RWPE1 (cell line): ENCODE results near the gene LBR.

Experiments used
- CTCF ChIA-PET: fragments of 350-600 bp; sonication (Branson Sonifier 250); formaldehyde crosslinking; extraction: SDS; loops from one replicate; lab custom pipeline; 2021; lab: Yijun Ruan, JAX
- POLR2A ChIA-PET: fragments of 400-600 bp; formaldehyde crosslinking; extraction: SDS; loops from one replicate; lab custom pipeline; 2020; ENCODE audit warnings: antibody characterized with exemption; ENCODE audit not compliant: low non-redundant PET; lab: Yijun Ruan, JAX
- DNase-seq: peaks from one replicate; pipeline ENCODE4 v3.0.0; 2012; ENCODE audit warnings: low spot score
- H3K27ac ChIP-seq: fragments of 450-650 bp; 2 replicates; pipeline ENCODE4 v1.5.1; 2017
- CTCF ChIP-seq: fragments of 450-650 bp; conservative IDR thresholded peaks from 2 replicates; pipeline ENCODE4 v1.5.1; 2017; ENCODE audit warnings: low read depth, mild to moderate bottlenecking

LBR gene

GRCh38 chr1:225469051-225469450 lies 41.2 kb upstream of the LBR start:
- DNase-seq = no peak
- ChIA-PET POLR2A (no interaction called here), CTCF (interaction anchor here (1.1 kb wide), 1 partner anchor 519 kb away, joined by 3 read pairs; no protein-coding TSS in a partner anchor)
- no peak overlapping the region for H3K27ac ChIP-seq
- TF ChIP-seq CTCF = no peak

- ChIA-PET POLR2A (no interaction called here), CTCF (interaction anchor here (0.6 to 1.1 kb wide), 4 partner anchors 357 to 519 kb away, joined by 3 to 4 read pairs (median 3); no protein-coding TSS in a partner anchor)
- TF ChIP-seq CTCF = no peak
- no peak overlapping the region for H3K27ac ChIP-seq
- DNase-seq = no peak
These were observed 40.6 kb upstream of the LBR start for GRCh38 chr1:225468270-225469020.

- TF ChIP-seq CTCF = no peak
- CTCF ChIA-PET = interaction anchor here (0.6 to 0.8 kb wide), 3 partner anchors 9 to 358 kb away, joined by 4 read pairs; no protein-coding TSS in a partner anchor
These were observed 39.6 kb upstream of the LBR start for GRCh38 chr1:225467193-225468020.

GRCh38 chr1:225466848-225467192 lies 39.0 kb upstream of the LBR start:
- ChIA-PET CTCF (interaction anchor here (0.6 kb wide), 1 partner anchor 34 kb away, joined by 4 read pairs; no protein-coding TSS in a partner anchor), POLR2A (no interaction called here)
- H3K27ac ChIP-seq = no peak overlapping the region
- no peak for TF ChIP-seq CTCF
- DNase-seq = no peak

More at GRCh38 chr1:225467193-225468020, 39.6 kb upstream of the LBR start:
- POLR2A ChIA-PET = no interaction called here
- no peak for DNase-seq
- H3K27ac ChIP-seq = no peak overlapping the region

GRCh38 chr1:225465793-225466517 lies 38.1 kb upstream of the LBR start:
- no peak for TF ChIP-seq CTCF
- DNase-seq = no peak
- H3K27ac ChIP-seq = 0 out of 2 replicates have a peak overlapping the region, but pooled peaks have one; percentile 32
- ChIA-PET CTCF (interaction anchor here (0.7 to 2.0 kb wide), 3 partner anchors 9 to 41 kb away, joined by 3 to 10 read pairs (median 5); no protein-coding TSS in a partner anchor), POLR2A (interaction anchor here (0.5 kb wide), 1 partner anchor 315 kb away, joined by 4 read pairs; no protein-coding TSS in a partner anchor)
